K562 (cell line): ENCODE measurements around the gene GP1BA. TPM values are rescaled to one million over a fixed set of nuclear protein-coding genes. Genes with fewer than 3 reads are reported as not detected.

ENCODE experiments used
- ARID4B ChIP-seq: sonication (generic); formaldehyde crosslinking; IDR thresholded peaks from 2 replicates; pipeline ENCODE4 v1.8.0; 2022; ENCODE audit warnings: mild to moderate bottlenecking, missing genetic modification reagents
- DACH1 ChIP-seq: fragments of 450-650 bp; IDR thresholded peaks from 2 replicates; pipeline ENCODE4 v1.6.1; 2018; ENCODE audit not compliant: partially characterized antibody
- E2F4 ChIP-seq: sonication (generic); formaldehyde crosslinking; IDR thresholded peaks from 2 replicates; pipeline ENCODE4 v1.8.0; 2022; ENCODE audit warnings: mild to moderate bottlenecking, low read depth, missing genetic modification reagents
- IFI16 ChIP-seq: fragments of 250-450 bp; sonication (Bioruptor Pico); IDR thresholded peaks from 2 replicates; pipeline ENCODE4 v2.1.2; 2022; ENCODE audit warnings: mild to moderate bottlenecking, inconsistent platforms
- ILF3 ChIP-seq: fragments of 450-650 bp; IDR thresholded peaks from 2 replicates; pipeline ENCODE4 v1.6.1; 2018; ENCODE audit warnings: antibody characterized with exemption, mild to moderate bottlenecking, moderate library complexity, borderline replicate concordance
- MAZ ChIP-seq, 2 experiments: fragments of 450-650 bp in 1 of 2; sonication (generic) in 1 of 2; formaldehyde crosslinking; IDR thresholded peaks in 1 of 2; conservative IDR thresholded peaks in 1 of 2; 2 replicates each; pipeline versions ENCODE4 v1.4.0 to v1.5.0; 2020; ENCODE audit warnings: mild to moderate bottlenecking in 1 of 2, missing genetic modification reagents in 1 of 2
- MEF2A ChIP-seq: IDR thresholded peaks from 2 replicates; pipeline ENCODE4 v1.6.1; 2011; ENCODE audit warnings: low read depth, mild to moderate bottlenecking, low read length, moderate library complexity; ENCODE audit not compliant: control insufficient read depth
- NCOA6 ChIP-seq: fragments of 450-650 bp; IDR thresholded peaks from 2 replicates; pipeline ENCODE4 v1.6.1; 2017; ENCODE audit warnings: mild to moderate bottlenecking
- NFRKB ChIP-seq: fragments of 450-650 bp; IDR thresholded peaks from 2 replicates; pipeline ENCODE4 v1.6.1; 2016; ENCODE audit warnings: low read depth
- NR2C2 ChIP-seq, 2 experiments: fragments of 200-800 bp in 1 of 2; sonication (Bioruptor generic) in 1 of 2; sonication (generic) in 1 of 2; formaldehyde crosslinking in 1 of 2; IDR thresholded peaks; 2 replicates each; pipeline versions ENCODE4 v1.6.1 to v1.8.0; 2016 to 2022; ENCODE audit warnings: mild to moderate bottlenecking in 1 of 2, missing compliant biosample characterization in 1 of 2, missing genetic modification characterization in 1 of 2, missing genetic modification reagents in 1 of 2
- POLR2G ChIP-seq: fragments of 200-400 bp; formaldehyde crosslinking; IDR thresholded peaks from 2 replicates; pipeline ENCODE4 v1.6.1; 2017; ENCODE audit warnings: low read depth, mild to moderate bottlenecking, antibody characterized with exemption, low read length, moderate library complexity
- PTTG1 ChIP-seq: fragments of 450-650 bp; IDR thresholded peaks from 2 replicates; pipeline ENCODE4 v1.6.1; 2016; ENCODE audit warnings: low read depth, mild to moderate bottlenecking, missing genetic modification characterization, missing compliant biosample characterization
- RERE ChIP-seq: sonication (generic); formaldehyde crosslinking; IDR thresholded peaks from 2 replicates; pipeline ENCODE4 v1.8.0; 2023; ENCODE audit warnings: missing genetic modification reagents, mild to moderate bottlenecking, borderline replicate concordance
- SMARCA5 ChIP-seq: fragments of 450-650 bp; IDR thresholded peaks from 2 replicates; pipeline ENCODE4 v1.6.1; 2016
- SRSF1 ChIP-seq: fragments of 200-400 bp; formaldehyde crosslinking; IDR thresholded peaks from 2 replicates; pipeline ENCODE4 v1.6.1; 2017; ENCODE audit warnings: mild to moderate bottlenecking, low read depth, low read length, moderate library complexity
- ZNF140 ChIP-seq: fragments of 250-450 bp; sonication (Bioruptor Pico); IDR thresholded peaks from 2 replicates; pipeline ENCODE4 v1.8.0; 2021; ENCODE audit warnings: moderate library complexity, mild to moderate bottlenecking, inconsistent platforms
- polyA plus RNA-seq, 8 experiments: library from polyadenylated mRNA; depleted of rRNA in 4 of 8; stranded (reverse) in 5 of 8; unstranded in 3 of 8; fragments of >200 nt; fragmentation: Nextera tagmentation in 2 of 8; fragmentation: Illumina TruSeq in 1 of 8; extraction: Ambion mirVana in 2 of 8; extraction: Trizol in 1 of 8; gene quantifications; 2 replicates each; pipeline versions ENCODE4 v1.2.1 to v1.2.3, GENCODE V29; 2011 to 2014; ENCODE audit warnings: inconsistent platforms in 1 of 8, missing spikeins in 1 of 8
- total RNA-seq, 7 experiments: library from RNA; depleted of rRNA in 6 of 7; stranded (reverse); fragments of >200 nt in 6 of 7; fragmentation: Illumina TruSeq in 2 of 7; extraction: Trizol in 2 of 7; gene quantifications; 2 replicates each; pipeline versions ENCODE4 v1.2.1 to v1.2.3, GENCODE V29; 2011 to 2021; ENCODE audit warnings: low replicate concordance in 1 of 7

The GP1BA gene
- total and polyA plus RNA-seq, 9 of the 15 experiments (the other 6 are each of a cell fraction or from before 2014, with no cell fraction given): 0.01 TPM; not detected in 8

- no peak for TF ChIP-seq RERE
- no peak for TF ChIP-seq ILF3
- no peak for TF ChIP-seq MEF2A
- no peak for TF ChIP-seq SRSF1
- TF ChIP-seq SMARCA5: no peak
- TF ChIP-seq ARID4B (CRISPR knock-in tag): peak; percentile 70; the same call in 1 of the 2 replicates
- no peak for TF ChIP-seq PTTG1
- no peak for TF ChIP-seq DACH1
- TF ChIP-seq E2F4: no peak
- TF ChIP-seq NFRKB: peak; percentile 23; the same call in 1 of the 2 replicates
- TF ChIP-seq MAZ (CRISPR knock-in tag; conservative IDR thresholded peaks at IDR 0.05 in 1 of 2, IDR thresholded peaks at IDR 0.05 in 1 of 2): peak; percentile 57 to 77; a peak in 2 of 4 replicates
- peak; percentile 49; the same call in 1 of the 2 replicates for TF ChIP-seq NCOA6
- no peak for TF ChIP-seq ZNF140 (CRISPR knock-in tag)
- no peak for TF ChIP-seq NR2C2 (CRISPR knock-in tag; IDR thresholded peaks at IDR 0.05)
- 0 out of 2 replicates have a peak, but pooled peaks have one; percentile 40 for TF ChIP-seq NR2C2 (tag; IDR thresholded peaks at IDR 0.05)
- no peak for TF ChIP-seq IFI16 (CRISPR knock-in tag)
- peak; percentile 87 for TF ChIP-seq POLR2G
Measured at GRCh38 chr17:4947411-4948165, 15.5 kb downstream of the GP1BA start (continued).
